Measurements from ENCODE around the gene HOXD9.

- TF ChIP-seq CTCF (IDR thresholded peaks at IDR 0.05; ENCODE audit: control extremely low read depth in 1 of 3, insufficient read depth in 1 of 3, low read depth in 1 of 3, low read length in 3 of 3) (peak in 2 of 3 experiments; percentile 42 to 64; a peak in 3 of 4 replicates), EZH2 (IDR thresholded peaks at IDR 0.05; ENCODE audit: low read depth, low read length, severe bottlenecking) (peak; percentile 92), POLR2AphosphoS5 (IDR thresholded peaks at IDR 0.05; ENCODE audit: low read depth, low read length) (no peak)
Observed at GRCh38 chr2:176088048-176088936, 34.2 kb upstream of the HOXD9 start.
